ENCODE data around the gene KIRREL1. TPM values are rescaled to one million over a fixed set of nuclear protein-coding genes. Genes with fewer than 3 reads are reported as not detected.

KIRREL1 gene
- total RNA-seq, 1 donor from 2014 or later: 13.5 TPM

- DNase-seq (ENCODE audit: low spot score in 2 of 2): no peak
- FAIRE-seq: no peak
Measured at GRCh38 chr1:158058237-158058985, 65.0 kb downstream of the KIRREL1 start.

GRCh38 chr1:158059984-158060383 is 66.5 kb downstream of the KIRREL1 start:
- FAIRE-seq (no peak), DNase-seq (ENCODE audit: low spot score in 2 of 2) (no peak)

GRCh38 chr1:158062174-158062573 is 68.7 kb downstream of the KIRREL1 start:
- DNase-seq (ENCODE audit: low spot score in 2 of 2) (no peak), FAIRE-seq (no peak)

GRCh38 chr1:158067662-158068061 is 74.2 kb downstream of the KIRREL1 start:
- no peak for FAIRE-seq
- no peak for DNase-seq (ENCODE audit: low spot score in 2 of 2)

- FAIRE-seq: no peak
Measured at GRCh38 chr1:158068918-158069317, 75.5 kb downstream of the KIRREL1 start.

GRCh38 chr1:158071138-158071537 is 77.7 kb downstream of the KIRREL1 start:
- no peak for FAIRE-seq
- DNase-seq (ENCODE audit: low spot score in 2 of 2): peak in 1 of 2 donors; percentile 44

More at GRCh38 chr1:158068918-158069317, 75.5 kb downstream of the KIRREL1 start:
- no peak for DNase-seq (ENCODE audit: low spot score in 2 of 2)

GRCh38 chr1:158075078-158075477 is 81.6 kb downstream of the KIRREL1 start:
- FAIRE-seq: no peak
- DNase-seq (ENCODE audit: low spot score in 2 of 2): no peak

- no peak for DNase-seq (ENCODE audit: low spot score in 2 of 2)
- FAIRE-seq: no peak
Measured at GRCh38 chr1:158076441-158076840, 83.0 kb downstream of the KIRREL1 start.

- FAIRE-seq (no peak), DNase-seq (ENCODE audit: low spot score in 2 of 2) (no peak)
Measured at GRCh38 chr1:158077411-158078256, 84.2 kb downstream of the KIRREL1 start.

GRCh38 chr1:158078569-158079080 is 85.2 kb downstream of the KIRREL1 start:
- DNase-seq (ENCODE audit: low spot score in 2 of 2) (no peak), FAIRE-seq (no peak)

GRCh38 chr1:158080066-158080465 is 86.6 kb downstream of the KIRREL1 start:
- FAIRE-seq (no peak), DNase-seq (ENCODE audit: low spot score in 2 of 2) (no peak)

GRCh38 chr1:158084336-158084735 is 90.9 kb downstream of the KIRREL1 start:
- DNase-seq (ENCODE audit: low spot score in 2 of 2) (no peak), FAIRE-seq (no peak)

- DNase-seq (ENCODE audit: low spot score in 2 of 2) (no peak), FAIRE-seq (no peak)
Measured at GRCh38 chr1:158084747-158085146, 91.3 kb downstream of the KIRREL1 start.

GRCh38 chr1:158087320-158087927 is 94.0 kb downstream of the KIRREL1 start:
- no peak for FAIRE-seq

GRCh38 chr1:158089476-158089875 is 96.0 kb downstream of the KIRREL1 start:
- no peak for FAIRE-seq

More at GRCh38 chr1:158087320-158087927, 94.0 kb downstream of the KIRREL1 start:
- peak; percentile 41 to 63 for DNase-seq (ENCODE audit: low spot score in 2 of 2)

GRCh38 chr1:158089925-158090637 is 96.6 kb downstream of the KIRREL1 start:
- FAIRE-seq: no peak

More at GRCh38 chr1:158089476-158089875, 96.0 kb downstream of the KIRREL1 start:
- DNase-seq (ENCODE audit: low spot score in 2 of 2): no peak

GRCh38 chr1:158093376-158093775 is 99.9 kb downstream of the KIRREL1 start:
- DNase-seq (ENCODE audit: low spot score in 2 of 2) (no peak), FAIRE-seq (no peak)

More at GRCh38 chr1:158089925-158090637, 96.6 kb downstream of the KIRREL1 start:
- DNase-seq (ENCODE audit: low spot score in 2 of 2): no peak

- no peak for FAIRE-seq
- DNase-seq (ENCODE audit: low spot score in 2 of 2): no peak
Measured at GRCh38 chr1:158094571-158094970, 101.1 kb downstream of the KIRREL1 start.

GRCh38 chr1:158095737-158096335 is 102.4 kb downstream of the KIRREL1 start:
- FAIRE-seq: no peak
- peak in 1 of 2 donors; percentile 41 for DNase-seq (ENCODE audit: low spot score in 2 of 2)

- DNase-seq (ENCODE audit: low spot score in 2 of 2) (no peak), FAIRE-seq (no peak)
Measured at GRCh38 chr1:158098256-158098655, 104.8 kb downstream of the KIRREL1 start.
